MCF 10A (cell line): ENCODE data around the gene CRTAC1. TPM values are rescaled to one million over a fixed set of nuclear protein-coding genes. Genes with fewer than 3 reads are reported as not detected.

Experiments
- BruUV-seq: library from RNA; stranded (reverse); fragments of 400-500 nt; replicated peaks from 2 replicates; lab custom pipeline; 2021; lab: Mats Ljungman, UMichigan
- CTCF ChIA-PET: fragments of 300-600 bp; sonication (Branson Sonifier 250); formaldehyde crosslinking; extraction: SDS; loops from one replicate; lab custom pipeline; 2021; ENCODE audit warnings: antibody characterized with exemption, inconsistent platforms; lab: Yijun Ruan, JAX
- POLR2A ChIA-PET: fragments of 300-600, 350-650 bp; sonication (Branson Sonifier 250); formaldehyde crosslinking; extraction: SDS; loops from one replicate; lab custom pipeline; 2020; ENCODE audit warnings: antibody characterized with exemption, inconsistent platforms; lab: Yijun Ruan, JAX
- DNase-seq: peaks from one replicate; pipeline ENCODE4 v3.0.0-alpha.2; 2018; ENCODE audit not compliant: unreplicated experiment
- H3K27ac Mint-ChIP-seq: one replicate; pipeline ENCODE4 v1.8.0; 2022; ENCODE audit warnings: mild to moderate bottlenecking, low read depth, mixed read lengths; ENCODE audit not compliant: unreplicated experiment
- H3K27me3 Mint-ChIP-seq: one replicate; pipeline ENCODE4 v1.8.0; 2022; ENCODE audit warnings: mixed read lengths; ENCODE audit not compliant: insufficient read depth, unreplicated experiment
- H3K36me3 Mint-ChIP-seq: one replicate; pipeline ENCODE4 v1.8.0; 2022; ENCODE audit warnings: mild to moderate bottlenecking, moderate library complexity, mixed read lengths; ENCODE audit not compliant: insufficient read depth, unreplicated experiment
- H3K4me1 Mint-ChIP-seq: one replicate; pipeline ENCODE4 v1.8.0; 2022; ENCODE audit warnings: mixed read lengths; ENCODE audit not compliant: insufficient read depth, unreplicated experiment
- H3K4me3 Mint-ChIP-seq: one replicate; pipeline ENCODE4 v1.8.0; 2022; ENCODE audit warnings: mild to moderate bottlenecking, moderate library complexity, mixed read lengths; ENCODE audit not compliant: unreplicated experiment
- H3K9me3 Mint-ChIP-seq: one replicate; pipeline ENCODE4 v1.8.0; 2022; ENCODE audit warnings: mixed read lengths; ENCODE audit not compliant: unreplicated experiment
- intact Hi-C: fragments of 100-400 bp; cut with micrococcal nuclease; formaldehyde crosslinking; loops from 2 replicates; pipeline ENCODE4 v1.14.1; 2022
- total RNA-seq: library from RNA; stranded (reverse); gene quantifications from 2 replicates; pipeline ENCODE4 v1.2.3, GENCODE V29; 2022
- TF ChIP-seq, protein P1 (sequence below): fragments of 200-600 bp; IDR thresholded peaks from one replicate; pipeline ENCODE4 v1.8.0; 2022; ENCODE audit warnings: antibody characterized with exemption, mild to moderate bottlenecking; ENCODE audit not compliant: unreplicated experiment

The CRTAC1 gene
- total RNA-seq, 1 experiment from 2014 or later: not detected

DNA sequence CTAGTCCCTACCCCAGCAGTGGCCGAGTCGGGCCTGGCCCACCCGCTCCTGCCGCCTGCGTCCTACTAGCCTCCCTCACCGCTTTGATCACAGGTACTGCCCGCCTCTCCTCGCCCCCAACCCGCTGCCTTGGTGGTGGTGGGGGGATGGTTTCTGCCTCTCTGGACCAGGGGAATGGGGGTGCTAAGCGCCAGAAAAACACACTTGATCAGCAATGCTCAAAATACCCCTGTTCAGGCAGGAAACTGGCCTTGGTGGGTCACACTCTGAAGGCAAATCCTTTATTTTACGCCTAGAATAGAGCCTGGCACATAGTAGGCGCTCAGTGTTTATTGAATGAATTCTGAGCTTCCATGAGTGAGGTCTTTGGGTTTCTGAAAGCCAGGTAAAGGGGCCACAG is 1.0 kb upstream of the CRTAC1 start:
- no peak for DNase-seq
- intact Hi-C loops: no loop called here
- BruUV-seq: no TSS peak
- ChIA-PET CTCF (interaction anchor here (0.7 to 1.6 kb wide), 3 partner anchors 9 to 14 kb away, joined by 3 to 6 read pairs (median 5); no protein-coding TSS in a partner anchor), POLR2A (no interaction called here)
- no peaks in the 10 kb centered on the region for H3K4me1 Mint-ChIP-seq
- no peak overlapping the region for H3K27ac Mint-ChIP-seq
- no peak overlapping the region for H3K4me3 Mint-ChIP-seq
- H3K27me3 Mint-ChIP-seq: peaks cover 61% of the 10 kb centered on the region
- no peaks in the 10 kb centered on the region for H3K9me3 Mint-ChIP-seq
- no peaks in the 10 kb centered on the region for H3K36me3 Mint-ChIP-seq
- TF ChIP-seq, protein P1, sequence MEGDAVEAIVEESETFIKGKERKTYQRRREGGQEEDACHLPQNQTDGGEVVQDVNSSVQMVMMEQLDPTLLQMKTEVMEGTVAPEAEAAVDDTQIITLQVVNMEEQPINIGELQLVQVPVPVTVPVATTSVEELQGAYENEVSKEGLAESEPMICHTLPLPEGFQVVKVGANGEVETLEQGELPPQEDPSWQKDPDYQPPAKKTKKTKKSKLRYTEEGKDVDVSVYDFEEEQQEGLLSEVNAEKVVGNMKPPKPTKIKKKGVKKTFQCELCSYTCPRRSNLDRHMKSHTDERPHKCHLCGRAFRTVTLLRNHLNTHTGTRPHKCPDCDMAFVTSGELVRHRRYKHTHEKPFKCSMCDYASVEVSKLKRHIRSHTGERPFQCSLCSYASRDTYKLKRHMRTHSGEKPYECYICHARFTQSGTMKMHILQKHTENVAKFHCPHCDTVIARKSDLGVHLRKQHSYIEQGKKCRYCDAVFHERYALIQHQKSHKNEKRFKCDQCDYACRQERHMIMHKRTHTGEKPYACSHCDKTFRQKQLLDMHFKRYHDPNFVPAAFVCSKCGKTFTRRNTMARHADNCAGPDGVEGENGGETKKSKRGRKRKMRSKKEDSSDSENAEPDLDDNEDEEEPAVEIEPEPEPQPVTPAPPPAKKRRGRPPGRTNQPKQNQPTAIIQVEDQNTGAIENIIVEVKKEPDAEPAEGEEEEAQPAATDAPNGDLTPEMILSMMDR: no peak

DNA sequence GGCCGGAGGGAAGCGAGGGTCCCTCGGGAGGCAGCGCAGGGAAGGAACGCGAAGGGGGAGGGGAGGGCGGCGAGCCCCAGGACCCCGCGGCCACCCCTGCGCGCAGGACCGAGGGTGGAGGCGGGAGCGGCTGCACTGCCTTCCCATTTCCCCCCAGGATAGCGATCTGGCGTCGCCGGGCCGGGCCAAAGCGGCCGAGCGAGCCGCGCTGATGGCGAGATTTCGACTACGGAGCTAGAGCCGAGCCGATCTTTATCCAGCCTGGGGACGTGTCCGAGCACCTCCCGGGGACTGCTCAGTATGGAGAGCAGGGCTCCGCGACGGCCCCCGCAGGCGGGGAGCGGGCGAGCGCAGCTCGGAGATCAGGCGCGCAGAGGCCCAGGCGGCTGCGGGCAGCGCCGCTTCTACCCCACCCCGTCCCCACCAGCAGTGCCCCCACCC is 590 bp upstream of the CRTAC1 start:
- ChIA-PET POLR2A (no interaction called here), CTCF (interaction anchor here (0.7 to 1.6 kb wide), 3 partner anchors 9 to 14 kb away, joined by 3 to 6 read pairs (median 5); no protein-coding TSS in a partner anchor)
- peaks cover 56% of the 10 kb centered on the region for H3K27me3 Mint-ChIP-seq
- TF ChIP-seq, protein P1: no peak
- no peaks in the 10 kb centered on the region for H3K4me1 Mint-ChIP-seq
- no TSS peak for BruUV-seq
- no peak overlapping the region for H3K4me3 Mint-ChIP-seq
- no peak for DNase-seq
- intact Hi-C loops: no loop called here
- H3K36me3 Mint-ChIP-seq: no peaks in the 10 kb centered on the region
- no peaks in the 10 kb centered on the region for H3K9me3 Mint-ChIP-seq
- no peak overlapping the region for H3K27ac Mint-ChIP-seq

DNA sequence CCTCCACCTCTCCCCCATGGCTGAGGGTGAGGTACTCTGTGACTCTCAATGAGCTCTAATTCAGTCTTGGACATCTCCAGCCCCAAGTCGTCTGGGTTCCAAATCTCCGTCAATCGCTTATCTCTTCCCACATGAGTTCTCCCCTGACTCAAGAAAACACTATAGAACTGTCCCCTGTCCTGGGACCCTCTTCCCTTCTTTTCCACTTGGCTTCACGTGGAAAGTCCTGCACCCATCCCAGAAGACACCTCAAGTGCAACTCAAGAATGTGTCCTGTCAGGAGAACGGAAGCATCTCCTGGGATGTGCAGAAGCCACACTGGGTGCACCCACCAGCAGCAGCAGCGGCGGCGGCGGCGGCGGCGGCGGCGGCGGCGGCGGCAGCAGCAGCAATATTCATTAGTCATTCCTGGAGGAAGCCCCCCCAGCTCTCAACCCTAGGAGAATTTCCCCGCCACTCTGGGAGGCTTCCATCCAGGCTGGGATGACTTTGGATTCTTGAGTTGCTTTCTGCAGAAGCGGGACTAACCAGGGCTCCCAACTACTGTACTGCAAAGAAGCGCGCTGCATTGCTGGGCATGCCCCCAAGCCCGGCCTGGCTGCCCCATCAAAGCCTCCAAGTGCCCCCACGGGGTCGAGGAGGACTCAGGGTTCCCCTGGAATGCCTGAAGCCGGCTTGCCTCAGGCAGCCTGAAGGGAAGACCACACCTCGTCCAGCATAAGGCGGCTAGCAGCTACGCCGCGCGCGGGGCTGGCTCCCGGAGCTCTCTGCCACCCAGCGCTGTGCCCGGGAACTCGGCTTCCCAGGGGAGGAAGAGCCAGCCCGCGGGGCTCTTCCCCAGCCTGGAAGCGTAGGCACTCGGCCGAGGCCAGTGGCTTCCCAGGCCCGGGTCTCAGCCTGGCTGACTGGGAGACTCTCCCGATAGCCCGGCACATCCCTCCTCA is 1.0 kb downstream of the CRTAC1 start:
- H3K4me3 Mint-ChIP-seq: no peak overlapping the region
- H3K9me3 Mint-ChIP-seq: no peaks in the 10 kb centered on the region
- BruUV-seq: no TSS peak
- TF ChIP-seq, protein P1: no peak
- ChIA-PET CTCF (interaction anchor here (1.3 kb wide), 1 partner anchor 16 kb away, joined by 3 read pairs; no protein-coding TSS in a partner anchor), POLR2A (interaction anchor here (0.8 kb wide), 1 partner anchor 857 kb away, joined by 3 read pairs; no protein-coding TSS in a partner anchor)
- DNase-seq: no peak
- H3K4me1 Mint-ChIP-seq: no peaks in the 10 kb centered on the region
- intact Hi-C loops: loop anchor here (5.0 kb wide), 2 partner anchors 112 to 237 kb away; no protein-coding TSS in a partner anchor
- H3K27ac Mint-ChIP-seq: no peak overlapping the region
- H3K36me3 Mint-ChIP-seq: no peaks in the 10 kb centered on the region
- peaks cover 56% of the 10 kb centered on the region for H3K27me3 Mint-ChIP-seq

GRCh38 chr10:98028168-98028770 is 2.2 kb downstream of the CRTAC1 start:
- no peak overlapping the region for H3K27ac Mint-ChIP-seq
- H3K9me3 Mint-ChIP-seq: no peaks in the 10 kb centered on the region
- H3K36me3 Mint-ChIP-seq: no peaks in the 10 kb centered on the region
- peak; percentile 66 for DNase-seq
- no TSS peak for BruUV-seq
- intact Hi-C loops: loop anchor here (1.0 to 5.0 kb wide), 3 partner anchors 111 to 269 kb away; no protein-coding TSS in a partner anchor
- CTCF ChIA-PET: interaction anchor here (0.6 to 1.3 kb wide), 7 partner anchors 13 to 1519 kb away, joined by 3 to 5 read pairs (median 3); no protein-coding TSS in a partner anchor
- H3K4me3 Mint-ChIP-seq: no peak overlapping the region
- POLR2A ChIA-PET: interaction anchor here (0.8 to 0.9 kb wide), 2 partner anchors 23 to 856 kb away, joined by 3 read pairs; no protein-coding TSS in a partner anchor
- TF ChIP-seq, protein P1: peak; percentile 53
- H3K4me1 Mint-ChIP-seq: no peaks in the 10 kb centered on the region
- H3K27me3 Mint-ChIP-seq: peaks cover 53% of the 10 kb centered on the region
